ENCODE results near the gene KLF5.

GRCh38 chr13:73045031-73045430 is 13.8 kb upstream of the KLF5 start:
- TF ChIP-seq CTCF (tag by site-specific recombination; IDR thresholded peaks at IDR 0.05) (no peak), ZNF658 (tag by site-specific recombination; IDR thresholded peaks at IDR 0.05) (no peak), ZNF585B (tag by site-specific recombination; IDR thresholded peaks at IDR 0.05) (no peak), ZNF692 (tag by site-specific recombination; IDR thresholded peaks at IDR 0.05) (no peak), ZNF768 (tag by site-specific recombination; IDR thresholded peaks at IDR 0.05) (no peak), YY1 (tag by site-specific recombination; IDR thresholded peaks at IDR 0.05) (no peak)
